Measurements from ENCODE around the gene RFESD. TPM values are rescaled to one million over a fixed set of nuclear protein-coding genes. Genes with fewer than 3 reads are reported as not detected.

Gene RFESD
- polyA plus RNA-seq, 1 of the 3 experiments (the other 2 are of a cell fraction): 1.8 TPM

DNA sequence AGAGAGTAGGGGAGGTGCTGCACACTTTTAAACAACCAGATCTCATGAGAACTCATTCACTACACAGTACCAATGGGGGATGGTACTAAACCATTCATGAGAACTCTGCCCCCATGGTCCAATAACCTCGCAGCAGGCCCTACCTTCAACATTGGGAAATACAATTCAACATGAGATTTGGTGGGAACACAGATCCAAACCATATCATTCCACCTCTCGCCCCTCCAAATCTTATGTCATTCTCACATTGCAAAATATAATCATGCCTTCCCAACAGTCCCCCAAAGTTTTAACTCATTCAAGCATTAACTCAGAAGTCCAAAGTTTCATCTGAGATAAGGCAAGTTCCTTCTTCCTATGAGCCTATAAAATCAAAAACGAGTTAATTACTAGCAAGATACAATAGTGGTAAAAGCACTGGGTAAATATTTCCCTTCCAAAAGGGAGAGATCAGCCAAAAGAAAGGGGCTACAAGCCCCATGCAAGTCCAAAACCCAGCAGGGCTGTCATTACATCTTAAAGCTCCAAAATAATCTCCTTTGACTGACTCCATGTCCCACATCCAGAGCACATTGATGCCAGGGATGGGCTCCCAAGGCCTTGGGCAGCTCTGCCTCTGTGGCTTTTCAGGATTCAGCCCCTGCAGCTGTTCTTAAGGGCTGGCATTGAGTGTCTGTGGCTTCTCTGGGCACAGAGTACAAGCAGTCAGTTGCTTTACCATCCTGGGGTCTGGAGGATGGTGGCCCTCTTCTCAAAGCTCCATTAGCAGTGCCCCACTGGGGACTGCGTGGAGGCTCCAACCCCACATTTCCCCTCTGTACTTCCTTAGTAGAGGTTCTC lies 18.4 kb upstream of the RFESD start (continued):
- TF ChIP-seq, protein P1, sequence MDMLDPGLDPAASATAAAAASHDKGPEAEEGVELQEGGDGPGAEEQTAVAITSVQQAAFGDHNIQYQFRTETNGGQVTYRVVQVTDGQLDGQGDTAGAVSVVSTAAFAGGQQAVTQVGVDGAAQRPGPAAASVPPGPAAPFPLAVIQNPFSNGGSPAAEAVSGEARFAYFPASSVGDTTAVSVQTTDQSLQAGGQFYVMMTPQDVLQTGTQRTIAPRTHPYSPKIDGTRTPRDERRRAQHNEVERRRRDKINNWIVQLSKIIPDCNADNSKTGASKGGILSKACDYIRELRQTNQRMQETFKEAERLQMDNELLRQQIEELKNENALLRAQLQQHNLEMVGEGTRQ (IDR thresholded peaks at IDR 0.05; ENCODE audit: borderline replicate concordance, low read depth, low read length): no peak
- no peak for TF ChIP-seq EZH2phosphoT487 (IDR thresholded peaks at IDR 0.05; ENCODE audit: borderline replicate concordance, low read depth)
- TF ChIP-seq FOXJ3 (CRISPR knock-in tag; IDR thresholded peaks at IDR 0.05): no peak

DNA sequence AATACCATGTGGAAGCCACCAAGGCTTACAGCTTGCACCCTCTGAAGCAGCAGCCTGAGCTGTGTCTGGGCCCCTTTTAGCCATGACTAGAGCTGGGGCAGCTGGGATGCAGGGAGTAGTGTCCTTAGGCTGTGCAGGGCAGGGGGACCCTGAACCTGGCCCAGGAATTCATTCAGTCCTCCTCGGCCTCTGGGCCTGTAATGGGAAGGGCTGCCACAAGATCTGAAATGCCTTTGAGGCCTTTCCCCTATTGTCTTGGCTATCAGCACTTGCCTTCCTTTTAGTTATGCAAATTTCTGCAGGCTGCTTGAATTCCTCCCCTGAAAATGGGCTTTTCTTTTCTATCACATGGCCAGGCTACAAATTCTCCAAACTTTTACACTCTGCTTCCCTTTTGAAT lies 17.6 kb upstream of the RFESD start:
- H3F3A ChIP-seq (replicated peaks; ENCODE audit: insufficient read depth): no peaks in the 10 kb centered on the region
- H3K79me2 ChIP-seq (ENCODE audit: insufficient read depth): no peaks in the 10 kb centered on the region
- no peak overlapping the region for H3K4me2 ChIP-seq
- ChIA-PET POLR2A (no interaction called here), CTCF (interaction anchor here (2.1 kb wide), 1 partner anchor 16 kb away, joined by 9 read pairs; no protein-coding TSS in a partner anchor)
- no peak overlapping the region for H3K4me3 ChIP-seq (ENCODE audit: low read depth in 2 of 2, low read length in 1 of 2)
- no peaks in the 10 kb centered on the region for H3K9me3 ChIP-seq
- H4K20me1 ChIP-seq (ENCODE audit: insufficient read depth): no peaks in the 10 kb centered on the region
- no peaks in the 10 kb centered on the region for H3K27me3 ChIP-seq (ENCODE audit: insufficient read depth)
- H3K36me3 ChIP-seq (replicated peaks in 1 of 2; ENCODE audit: control insufficient read depth in 1 of 2, insufficient read depth in 2 of 2, low read length in 1 of 2): no peaks in the 10 kb centered on the region
- WGBS (ENCODE audit: low lambda C conversion rate): 60% methylated on average over 1 of the region's 1 CpG
- H3K4me1 ChIP-seq (ENCODE audit: control insufficient read depth in 1 of 2, insufficient read depth in 2 of 2, low read depth in 1 of 2, low read length in 1 of 2): peaks cover 0 to 5% of the 10 kb centered on the region in 2 experiments; a peak in 1 of 4 replicates
- no peaks in the 10 kb centered on the region for H3K9me2 ChIP-seq
- no peak for TF ChIP-seq NRF1 (IDR thresholded peaks at IDR 0.05; ENCODE audit: low read depth, low read length)
- no peak for TF ChIP-seq CHD2 (IDR thresholded peaks at IDR 0.05; ENCODE audit: low read length, partially characterized antibody)
- TF ChIP-seq ELF1 (IDR thresholded peaks at IDR 0.05): no peak
- no peak for TF ChIP-seq NFIC (IDR thresholded peaks at IDR 0.05; ENCODE audit: borderline replicate concordance)
- TF ChIP-seq, protein P2, sequence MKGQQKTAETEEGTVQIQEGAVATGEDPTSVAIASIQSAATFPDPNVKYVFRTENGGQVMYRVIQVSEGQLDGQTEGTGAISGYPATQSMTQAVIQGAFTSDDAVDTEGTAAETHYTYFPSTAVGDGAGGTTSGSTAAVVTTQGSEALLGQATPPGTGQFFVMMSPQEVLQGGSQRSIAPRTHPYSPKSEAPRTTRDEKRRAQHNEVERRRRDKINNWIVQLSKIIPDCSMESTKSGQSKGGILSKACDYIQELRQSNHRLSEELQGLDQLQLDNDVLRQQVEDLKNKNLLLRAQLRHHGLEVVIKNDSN (IDR thresholded peaks at IDR 0.05; ENCODE audit: borderline replicate concordance, low read depth): no peak
- TF ChIP-seq RFX5 (IDR thresholded peaks at IDR 0.05; ENCODE audit: low read length): no peak
- no peak for TF ChIP-seq RAD21 (IDR thresholded peaks at IDR 0.05; ENCODE audit: low read length)
- TF ChIP-seq RCOR1 (IDR thresholded peaks at IDR 0.05; ENCODE audit: low read length): no peak
- TF ChIP-seq, protein P3, sequence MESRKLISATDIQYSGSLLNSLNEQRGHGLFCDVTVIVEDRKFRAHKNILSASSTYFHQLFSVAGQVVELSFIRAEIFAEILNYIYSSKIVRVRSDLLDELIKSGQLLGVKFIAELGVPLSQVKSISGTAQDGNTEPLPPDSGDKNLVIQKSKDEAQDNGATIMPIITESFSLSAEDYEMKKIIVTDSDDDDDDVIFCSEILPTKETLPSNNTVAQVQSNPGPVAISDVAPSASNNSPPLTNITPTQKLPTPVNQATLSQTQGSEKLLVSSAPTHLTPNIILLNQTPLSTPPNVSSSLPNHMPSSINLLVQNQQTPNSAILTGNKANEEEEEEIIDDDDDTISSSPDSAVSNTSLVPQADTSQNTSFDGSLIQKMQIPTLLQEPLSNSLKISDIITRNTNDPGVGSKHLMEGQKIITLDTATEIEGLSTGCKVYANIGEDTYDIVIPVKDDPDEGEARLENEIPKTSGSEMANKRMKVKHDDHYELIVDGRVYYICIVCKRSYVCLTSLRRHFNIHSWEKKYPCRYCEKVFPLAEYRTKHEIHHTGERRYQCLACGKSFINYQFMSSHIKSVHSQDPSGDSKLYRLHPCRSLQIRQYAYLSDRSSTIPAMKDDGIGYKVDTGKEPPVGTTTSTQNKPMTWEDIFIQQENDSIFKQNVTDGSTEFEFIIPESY (IDR thresholded peaks at IDR 0.05; ENCODE audit: borderline replicate concordance, low read depth): no peak
- TF ChIP-seq, protein P4, sequence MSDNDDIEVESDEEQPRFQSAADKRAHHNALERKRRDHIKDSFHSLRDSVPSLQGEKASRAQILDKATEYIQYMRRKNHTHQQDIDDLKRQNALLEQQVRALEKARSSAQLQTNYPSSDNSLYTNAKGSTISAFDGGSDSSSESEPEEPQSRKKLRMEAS (IDR thresholded peaks at IDR 0.05; ENCODE audit: low read depth): no peak
- TF ChIP-seq MEF2A (IDR thresholded peaks at IDR 0.05; ENCODE audit: borderline replicate concordance, low read depth): no peak
- no peak for TF ChIP-seq GATA2 (CRISPR knock-in tag; IDR thresholded peaks at IDR 0.05)
- no peak for TF ChIP-seq TCF12 (IDR thresholded peaks at IDR 0.05)
- TF ChIP-seq, protein P5, sequence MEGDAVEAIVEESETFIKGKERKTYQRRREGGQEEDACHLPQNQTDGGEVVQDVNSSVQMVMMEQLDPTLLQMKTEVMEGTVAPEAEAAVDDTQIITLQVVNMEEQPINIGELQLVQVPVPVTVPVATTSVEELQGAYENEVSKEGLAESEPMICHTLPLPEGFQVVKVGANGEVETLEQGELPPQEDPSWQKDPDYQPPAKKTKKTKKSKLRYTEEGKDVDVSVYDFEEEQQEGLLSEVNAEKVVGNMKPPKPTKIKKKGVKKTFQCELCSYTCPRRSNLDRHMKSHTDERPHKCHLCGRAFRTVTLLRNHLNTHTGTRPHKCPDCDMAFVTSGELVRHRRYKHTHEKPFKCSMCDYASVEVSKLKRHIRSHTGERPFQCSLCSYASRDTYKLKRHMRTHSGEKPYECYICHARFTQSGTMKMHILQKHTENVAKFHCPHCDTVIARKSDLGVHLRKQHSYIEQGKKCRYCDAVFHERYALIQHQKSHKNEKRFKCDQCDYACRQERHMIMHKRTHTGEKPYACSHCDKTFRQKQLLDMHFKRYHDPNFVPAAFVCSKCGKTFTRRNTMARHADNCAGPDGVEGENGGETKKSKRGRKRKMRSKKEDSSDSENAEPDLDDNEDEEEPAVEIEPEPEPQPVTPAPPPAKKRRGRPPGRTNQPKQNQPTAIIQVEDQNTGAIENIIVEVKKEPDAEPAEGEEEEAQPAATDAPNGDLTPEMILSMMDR (IDR thresholded peaks at IDR 0.05): no peak
- DNase-seq: no peak
- no peak overlapping the region for H2AFZ ChIP-seq (ENCODE audit: low read depth)
- H3K27ac ChIP-seq (ENCODE audit: low read depth in 2 of 2, low read length in 1 of 2): no peak overlapping the region
- H3K9ac ChIP-seq: no peak overlapping the region
